HG03159 (cell line): ENCODE measurements around the gene HOXC9.
"Not testable (repeated sequence)": the region's sequence is repeated elsewhere in the genome, so short reads cannot be mapped to it uniquely, and the experiment has no call there.

Experiments used
- ATAC-seq: cut with Tn5 transposase; IDR thresholded peaks from one replicate; pipeline ENCODE4 v1.9.1; 2021; ENCODE audit warnings: mild to moderate bottlenecking, moderate library complexity; ENCODE audit not compliant: unreplicated experiment

HOXC9 gene

GRCh38 chr12:54036620-54037359, 36.8 kb downstream of the HOXC9 start:
- no peak for ATAC-seq

- ATAC-seq = no peak
Observed at GRCh38 chr12:54037360-54038283, 37.7 kb downstream of the HOXC9 start.

GRCh38 chr12:54038284-54038870, 38.4 kb downstream of the HOXC9 start:
- no peak for ATAC-seq

GRCh38 chr12:54038871-54039414, 39.0 kb downstream of the HOXC9 start:
- no peak for ATAC-seq

GRCh38 chr12:54039417-54040147, 39.6 kb downstream of the HOXC9 start:
- no peak for ATAC-seq

- no peak for ATAC-seq
Observed at GRCh38 chr12:54040148-54040494, 40.2 kb downstream of the HOXC9 start.

- no peak for ATAC-seq
Observed at GRCh38 chr12:54040648-54041047, 40.7 kb downstream of the HOXC9 start.

GRCh38 chr12:54041097-54041690, 41.2 kb downstream of the HOXC9 start:
- ATAC-seq = no peak

GRCh38 chr12:54042033-54042432, 42.1 kb downstream of the HOXC9 start:
- ATAC-seq = not testable (repeated sequence)

- no peak for ATAC-seq
Observed at GRCh38 chr12:54042970-54043853, 43.3 kb downstream of the HOXC9 start.

GRCh38 chr12:54044425-54045103, 44.6 kb downstream of the HOXC9 start:
- no peak for ATAC-seq

GRCh38 chr12:54045401-54045800, 45.4 kb downstream of the HOXC9 start:
- ATAC-seq = no peak

- no peak for ATAC-seq
Observed at GRCh38 chr12:54045868-54046521, 46.0 kb downstream of the HOXC9 start.

- ATAC-seq = no peak
Observed at GRCh38 chr12:54046809-54047159, 46.8 kb downstream of the HOXC9 start.

- ATAC-seq = no peak
Observed at GRCh38 chr12:54047160-54047963, 47.4 kb downstream of the HOXC9 start.

GRCh38 chr12:54047964-54048303, 48.0 kb downstream of the HOXC9 start:
- no peak for ATAC-seq

- no peak for ATAC-seq
Observed at GRCh38 chr12:54048406-54049093, 48.6 kb downstream of the HOXC9 start.
